Measurements from ENCODE around the gene HACD2. TPM values are rescaled to one million over a fixed set of nuclear protein-coding genes. Genes with fewer than 3 reads are reported as not detected.

HACD2 gene
- total RNA-seq, 1 experiment from 2014 or later = 25.4 TPM

DNA sequence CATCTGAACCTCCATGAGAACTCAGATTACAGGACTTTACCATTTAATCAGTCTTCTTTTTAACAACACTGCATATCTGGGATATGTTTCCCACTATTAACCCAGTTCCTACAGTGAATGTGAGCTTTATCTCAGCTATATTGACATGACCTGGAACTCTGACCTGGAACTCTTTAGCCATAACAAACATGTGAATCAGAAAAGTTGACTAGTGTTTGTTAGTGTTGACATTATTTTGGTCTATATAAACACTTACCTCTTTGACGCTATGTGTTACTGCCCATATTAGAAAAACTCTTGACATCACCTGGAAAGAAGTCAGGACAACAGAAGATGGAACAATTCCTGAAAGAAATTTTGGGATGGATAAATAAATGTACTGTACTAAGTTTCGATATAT is 56.7 kb downstream of the HACD2 start:
- no peak for DNase-seq (ENCODE audit: extremely low read depth, low read depth)

DNA sequence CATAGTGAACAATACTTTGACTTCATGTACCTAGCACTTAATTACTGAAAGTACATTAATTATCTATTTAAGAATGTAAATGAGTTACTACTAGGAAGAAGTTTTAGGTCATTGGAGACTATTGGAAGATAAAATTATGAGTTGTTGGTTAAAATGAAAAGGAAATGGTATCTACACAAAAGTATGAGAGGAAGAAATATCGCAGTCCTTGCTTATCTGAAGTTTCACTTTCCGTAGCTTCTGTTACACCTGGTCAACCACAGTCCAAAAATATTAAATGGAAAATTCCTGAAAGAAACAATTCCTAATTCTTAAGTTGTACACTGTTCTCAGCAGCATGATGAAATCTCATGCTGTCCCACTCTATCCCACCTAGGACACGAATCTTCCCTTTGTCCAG is 57.8 kb downstream of the HACD2 start:
- no peak for DNase-seq (ENCODE audit: extremely low read depth, low read depth)

DNA sequence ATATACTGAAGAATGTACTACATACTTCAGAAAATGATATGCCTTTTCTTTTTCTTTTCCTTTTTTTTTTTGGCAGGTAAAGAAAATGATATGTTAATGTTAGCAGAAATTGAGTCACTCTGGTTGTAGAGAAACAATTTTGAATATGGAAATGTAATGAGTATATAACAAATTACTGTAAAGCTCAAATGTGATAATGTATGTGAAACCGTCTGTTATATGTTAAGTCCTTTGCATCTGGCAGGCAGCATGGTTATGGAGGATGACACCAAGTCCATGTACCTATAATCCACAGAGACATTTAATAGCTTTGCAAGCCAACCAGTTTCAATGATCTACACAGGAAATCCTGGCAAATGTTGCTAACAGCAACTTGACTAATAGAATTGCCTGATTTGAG is 58.4 kb downstream of the HACD2 start:
- DNase-seq (ENCODE audit: extremely low read depth, low read depth) = no peak

DNA sequence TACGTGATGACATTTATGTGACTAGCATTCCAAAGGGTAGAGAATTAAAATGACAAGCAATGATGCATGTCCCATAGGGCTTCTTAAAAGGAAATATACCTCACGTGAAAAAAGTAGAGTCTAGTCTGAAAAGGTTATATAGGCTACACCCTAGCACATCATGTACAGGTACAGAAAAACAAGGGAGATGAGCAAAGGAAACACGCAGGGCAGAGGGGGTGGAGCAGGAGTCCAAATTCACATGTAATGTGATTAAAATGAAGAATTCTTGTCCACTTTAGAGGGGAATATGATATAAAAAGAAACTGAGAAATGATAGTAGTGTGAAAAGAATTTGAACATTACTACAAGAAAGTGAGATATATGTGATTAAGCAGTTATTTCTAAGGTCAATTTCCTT is 59.4 kb downstream of the HACD2 start:
- no peak for DNase-seq (ENCODE audit: extremely low read depth, low read depth)

GRCh38 chr3:123524981-123525380 is 59.9 kb downstream of the HACD2 start:
- DNase-seq (ENCODE audit: extremely low read depth, low read depth) = no peak

DNA sequence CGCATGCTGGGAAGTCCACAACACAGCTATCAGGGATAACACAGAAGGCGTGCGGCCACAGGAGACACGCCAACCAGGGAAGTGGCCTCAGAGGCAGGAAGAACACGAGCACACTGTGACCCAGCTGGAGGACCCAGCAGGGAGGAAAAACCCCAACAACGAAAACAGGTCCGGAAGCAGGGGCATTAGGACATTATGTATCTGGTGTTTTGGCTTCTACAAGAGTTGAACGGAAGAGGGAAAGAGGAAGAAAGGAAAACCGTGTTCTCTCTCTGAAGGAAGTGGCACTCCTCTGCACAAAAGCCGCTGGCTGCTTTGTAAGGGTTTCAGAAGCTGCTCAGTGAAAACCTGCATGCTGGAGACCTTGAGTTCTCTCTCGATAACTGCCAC is 61.8 kb downstream of the HACD2 start:
- DNase-seq (ENCODE audit: extremely low read depth, low read depth) = no peak

GRCh38 chr3:123522320-123523022 is 62.4 kb downstream of the HACD2 start:
- DNase-seq (ENCODE audit: extremely low read depth, low read depth) = no peak

- no peak for DNase-seq (ENCODE audit: extremely low read depth, low read depth)
Measured at GRCh38 chr3:123521179-123521969, 63.5 kb downstream of the HACD2 start.

DNA sequence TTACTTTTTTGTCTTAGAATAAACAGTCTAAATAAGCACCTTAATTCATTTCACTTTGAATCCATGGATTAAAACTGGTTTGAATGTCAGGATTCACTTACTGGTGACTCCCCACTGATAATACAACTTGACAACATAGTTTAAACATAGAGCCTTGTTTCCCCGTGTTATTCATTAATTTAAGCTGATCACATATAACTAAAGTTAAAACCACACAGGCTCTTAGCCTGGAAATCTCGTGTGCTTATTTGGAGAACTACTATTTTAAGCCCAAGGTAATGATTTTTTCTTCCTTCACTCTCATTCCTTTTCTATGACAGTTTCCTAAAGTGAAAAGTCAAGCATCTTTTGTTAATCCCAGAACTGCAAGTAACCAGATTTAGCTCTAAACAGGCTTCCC is 64.2 kb downstream of the HACD2 start:
- DNase-seq (ENCODE audit: extremely low read depth, low read depth) = no peak

- no peak for DNase-seq (ENCODE audit: extremely low read depth, low read depth)
Measured at GRCh38 chr3:123518892-123519485, 65.9 kb downstream of the HACD2 start.

GRCh38 chr3:123511726-123512125 is 73.1 kb downstream of the HACD2 start:
- no peak for DNase-seq (ENCODE audit: extremely low read depth, low read depth)

- DNase-seq (ENCODE audit: extremely low read depth, low read depth) = no peak
Measured at GRCh38 chr3:123511084-123511483, 73.8 kb downstream of the HACD2 start.

- DNase-seq (ENCODE audit: extremely low read depth, low read depth) = no peak
Measured at GRCh38 chr3:123508178-123508577, 76.7 kb downstream of the HACD2 start.

DNA sequence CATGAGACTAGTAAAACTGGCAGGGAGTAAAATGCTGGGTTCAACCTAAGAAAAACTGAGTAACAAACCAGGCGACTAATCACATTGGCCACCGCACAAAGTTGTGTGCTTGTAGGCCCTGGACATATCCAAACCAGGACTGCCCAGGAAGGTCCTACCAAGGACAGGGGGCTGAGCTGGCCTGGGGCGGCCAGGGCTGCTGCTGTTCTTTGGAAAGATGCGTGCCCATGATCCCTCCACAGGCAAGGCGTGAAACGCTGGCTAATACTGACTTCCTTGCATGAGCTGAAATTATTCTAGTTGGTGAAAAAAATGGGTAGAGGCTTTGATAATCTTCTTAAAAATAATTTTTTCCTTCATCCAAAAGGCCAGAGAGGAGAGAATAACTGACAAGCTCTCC is 79.0 kb downstream of the HACD2 start:
- DNase-seq (ENCODE audit: extremely low read depth, low read depth) = no peak

DNA sequence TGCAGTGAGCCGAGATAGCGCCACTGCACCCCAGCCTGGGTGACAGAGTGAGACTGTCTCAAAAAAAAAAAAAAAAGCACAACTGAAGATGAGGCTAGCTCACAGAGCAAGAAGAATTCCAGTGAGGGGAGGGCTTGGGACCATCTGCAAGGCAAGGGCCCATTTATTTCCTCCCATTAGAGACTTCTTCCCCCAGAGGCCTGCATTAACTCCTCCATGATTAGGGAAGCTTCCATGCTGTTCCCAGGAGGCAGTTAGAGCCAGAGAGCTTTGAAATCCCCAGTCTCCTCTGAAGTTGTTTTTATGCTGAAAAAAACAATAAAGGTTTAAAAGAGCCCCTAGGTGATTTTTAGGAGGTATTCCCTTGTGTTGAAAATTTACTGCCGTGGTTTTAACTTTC is 81.7 kb downstream of the HACD2 start:
- no peak for DNase-seq (ENCODE audit: extremely low read depth, low read depth)

GRCh38 chr3:123499322-123499721 is 85.5 kb downstream of the HACD2 start:
- no peak for DNase-seq (ENCODE audit: extremely low read depth, low read depth)

DNA sequence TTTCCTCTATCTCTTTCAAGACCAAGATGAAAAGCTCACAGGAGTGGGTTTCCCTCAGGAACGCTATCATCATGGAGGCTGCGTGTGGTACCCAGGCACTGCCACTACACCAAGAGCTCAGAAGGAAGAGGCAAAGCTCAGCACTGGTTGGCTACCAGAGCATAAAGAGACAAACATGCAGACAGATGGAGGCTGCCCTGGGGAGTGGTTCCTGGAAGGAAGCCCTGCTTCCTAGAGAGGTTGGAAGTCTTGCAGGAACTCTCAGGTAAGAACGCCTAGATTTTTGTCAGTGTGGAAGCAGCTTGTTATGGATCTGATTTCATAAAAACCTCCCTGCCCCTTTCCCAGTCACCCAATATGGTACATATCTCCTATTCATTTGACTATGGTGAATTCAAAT is 86.1 kb downstream of the HACD2 start:
- DNase-seq (ENCODE audit: extremely low read depth, low read depth) = no peak

GRCh38 chr3:123493912-123494311 is 90.9 kb downstream of the HACD2 start:
- no peak for DNase-seq (ENCODE audit: extremely low read depth, low read depth)

DNA sequence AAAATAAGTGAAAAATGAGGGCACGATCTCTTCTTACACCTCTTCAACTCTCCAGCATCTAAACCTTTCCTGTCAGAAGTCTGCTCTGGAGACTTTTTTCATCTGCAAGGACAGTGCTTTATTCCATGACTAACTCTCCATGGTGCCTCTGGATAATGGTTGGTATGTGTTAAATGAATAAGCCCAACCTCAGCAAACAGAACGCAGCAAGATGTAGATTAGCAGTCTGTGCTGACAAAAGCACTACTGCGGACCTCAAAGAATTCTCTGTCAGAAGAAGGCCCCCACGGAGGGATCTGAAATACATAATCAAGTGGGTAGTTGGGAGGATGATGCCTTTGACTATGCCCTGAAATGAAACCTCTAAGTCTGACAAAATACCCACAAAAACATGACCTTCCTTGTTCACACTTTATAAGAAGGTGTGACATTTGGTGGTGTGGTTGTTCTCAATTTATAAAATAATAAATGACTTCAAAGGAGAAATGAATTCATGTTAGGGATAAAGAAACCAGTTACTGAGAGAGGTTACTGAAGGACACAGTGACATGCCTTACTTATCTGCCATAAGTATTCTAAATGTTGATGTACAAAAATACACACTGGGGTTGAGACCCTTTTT is 92.8 kb downstream of the HACD2 start:
- no peak for DNase-seq (ENCODE audit: extremely low read depth, low read depth)

- DNase-seq (ENCODE audit: extremely low read depth, low read depth) = peak; percentile 43
Measured at GRCh38 chr3:123489400-123490004, 95.4 kb downstream of the HACD2 start.
